H1 (cell line): ENCODE data around the gene ZSCAN20. TPM values are rescaled to one million over a fixed set of nuclear protein-coding genes. Genes with fewer than 3 reads are reported as not detected.

ENCODE experiments used
- CTCF ChIA-PET: fragments of 300-600 bp; sonication (Branson Sonifier 250); formaldehyde crosslinking; loops from one replicate; lab custom pipeline; 2021; ENCODE audit not compliant: partially characterized antibody; lab: Charles Lee
- POLR2A ChIA-PET: fragments of 300-600 bp; sonication (Branson Sonifier 250); formaldehyde crosslinking; loops from one replicate; lab custom pipeline; 2021; ENCODE audit warnings: inconsistent platforms; ENCODE audit not compliant: partially characterized antibody; lab: Charles Lee
- DNase-seq, 2 experiments: peaks; one replicate each; pipeline versions ENCODE4 v3.0.0 to v3.0.0-alpha.2; 2010 to 2022; ENCODE audit warnings: low spot score in 2 of 2, low read depth in 1 of 2, mixed read lengths in 1 of 2
- FAIRE-seq: peaks from 2 replicates; lab custom pipeline; 2011; peaks lifted over from hg19 to GRCh38; lab: Jason Lieb, UNC
- H2AFZ ChIP-seq: 2 replicates; pipeline ENCODE4 v1.8.1; 2012; ENCODE audit warnings: low read length, inconsistent platforms
- H2AK5ac ChIP-seq: 2 replicates; pipeline ENCODE4 v1.6.1; 2013; ENCODE audit warnings: low read depth, low read length
- H2BK120ac ChIP-seq: replicated peaks from 2 replicates; pipeline ENCODE3; 2013; ENCODE audit warnings: low read depth, low read length, inconsistent platforms
- H2BK12ac ChIP-seq: 2 replicates; pipeline ENCODE4 v1.6.1; 2013; ENCODE audit warnings: low read depth, low read length
- H2BK15ac ChIP-seq: 2 replicates; pipeline ENCODE4 v1.6.1; 2013; ENCODE audit warnings: low read length
- H2BK20ac ChIP-seq: 2 replicates; pipeline ENCODE4 v1.6.1; 2013; ENCODE audit warnings: low read length
- H2BK5ac ChIP-seq: 2 replicates; pipeline ENCODE4 v1.6.1; 2013; ENCODE audit warnings: low read depth, low read length
- H3K14ac ChIP-seq: 2 replicates; pipeline ENCODE4 v1.6.1; 2013; ENCODE audit warnings: inconsistent platforms; ENCODE audit not compliant: insufficient read length
- H3K18ac ChIP-seq: 2 replicates; pipeline ENCODE4 v1.6.1; 2013; ENCODE audit warnings: low read length; ENCODE audit errors: extremely low read depth
- H3K23ac ChIP-seq: 2 replicates; pipeline ENCODE4 v1.6.1; 2013; ENCODE audit warnings: inconsistent platforms; ENCODE audit not compliant: insufficient read length
- H3K23me2 ChIP-seq: 2 replicates; pipeline ENCODE4 v1.6.1; 2013; ENCODE audit warnings: low read depth, low read length
- H3K27ac ChIP-seq: 2 replicates; pipeline ENCODE4 v1.6.1; 2011; ENCODE audit warnings: low read depth, low read length, inconsistent platforms
- H3K27me3 ChIP-seq, 4 experiments: replicated peaks in 1 of 4; 1 replicate in 1 of 4; 2 replicates in 3 of 4; pipeline versions ENCODE4 v1.6.1 to v1.8.1; 2011 to 2013; ENCODE audit warnings: low read length in 3 of 4, mild to moderate bottlenecking in 3 of 4, inconsistent platforms in 2 of 4, mixed read lengths in 2 of 4, moderate library complexity in 1 of 4; ENCODE audit not compliant: control insufficient read depth in 3 of 4, insufficient read depth in 3 of 4; ENCODE audit errors: extremely low read depth in 1 of 4
- H3K36me3 ChIP-seq, 4 experiments: 2 replicates each; pipeline versions ENCODE4 v1.6.1 to v1.8.1; 2011 to 2013; ENCODE audit warnings: mild to moderate bottlenecking in 4 of 4, low read length in 3 of 4, moderate library complexity in 2 of 4, control low read depth in 1 of 4, inconsistent platforms in 1 of 4; ENCODE audit not compliant: insufficient read depth in 4 of 4, control insufficient read depth in 2 of 4
- H3K4ac ChIP-seq: replicated peaks from 2 replicates; pipeline ENCODE3; 2013; ENCODE audit warnings: low read length, low read depth, mixed read lengths, inconsistent platforms; ENCODE audit not compliant: insufficient read length
- H3K4me1 ChIP-seq, 4 experiments: replicated peaks in 1 of 4; 1 replicate in 1 of 4; 2 replicates in 3 of 4; pipeline versions ENCODE4 v1.6.1 to v1.8.1; 2011 to 2013; ENCODE audit warnings: low read length in 3 of 4, inconsistent platforms in 2 of 4, mixed read lengths in 1 of 4; ENCODE audit not compliant: insufficient read depth in 4 of 4, control insufficient read depth in 3 of 4
- H3K4me2 ChIP-seq, 2 experiments: 2 replicates each; pipeline versions ENCODE4 v1.6.1 to v1.8.1; 2011 to 2013; ENCODE audit warnings: low read depth in 2 of 2, low read length in 2 of 2, control low read depth in 1 of 2, inconsistent platforms in 1 of 2, mild to moderate bottlenecking in 1 of 2; ENCODE audit not compliant: insufficient read depth in 1 of 2
- H3K4me3 ChIP-seq, 4 experiments: fragments of 200-600, 300-600 bp in 1 of 4; sonication (generic), shearing (Covaris generic), sonication (Bioruptor Twin) in 1 of 4; 2 replicates each; pipeline versions ENCODE4 v1.5.1 to v1.8.1; 2011 to 2016; ENCODE audit warnings: low read length in 4 of 4, low read depth in 3 of 4, control low read depth in 2 of 4, inconsistent platforms in 2 of 4, mild to moderate bottlenecking in 2 of 4, mixed read lengths in 1 of 4, moderate library complexity in 1 of 4; ENCODE audit not compliant: insufficient read depth in 2 of 4; ENCODE audit errors: extremely low read depth in 1 of 4
- H3K56ac ChIP-seq: replicated peaks from 2 replicates; pipeline ENCODE3; 2013; ENCODE audit warnings: low read depth, mild to moderate bottlenecking, mixed read lengths, low read length, inconsistent platforms; ENCODE audit not compliant: insufficient read length
- H3K79me1 ChIP-seq: 2 replicates; pipeline ENCODE4 v1.6.1; 2013; ENCODE audit warnings: low read depth, low read length, control low read depth
- H3K79me2 ChIP-seq, 2 experiments: 2 replicates each; pipeline versions ENCODE4 v1.6.1 to v1.8.1; 2012 to 2013; ENCODE audit warnings: low read length in 2 of 2, mild to moderate bottlenecking in 2 of 2, inconsistent platforms in 1 of 2; ENCODE audit not compliant: insufficient read depth in 2 of 2, control insufficient read depth in 1 of 2
- H3K9ac ChIP-seq, 4 experiments: replicated peaks in 1 of 4; 1 replicate in 1 of 4; 2 replicates in 3 of 4; pipeline versions ENCODE4 v1.6.1 to v1.8.1; 2011 to 2013; ENCODE audit warnings: low read depth in 3 of 4, low read length in 3 of 4, control low read depth in 2 of 4, mild to moderate bottlenecking in 2 of 4, moderate library complexity in 2 of 4, inconsistent platforms in 1 of 4; ENCODE audit errors: extremely low read depth in 1 of 4
- H3K9me3 ChIP-seq, 2 experiments: 2 replicates each; pipeline versions ENCODE4 v1.6.1 to v1.8.1; 2012 to 2013; ENCODE audit warnings: mild to moderate bottlenecking in 2 of 2, moderate library complexity in 2 of 2, control low read depth in 1 of 2, inconsistent platforms in 1 of 2, low read depth in 1 of 2, low read length in 1 of 2, mixed read lengths in 1 of 2; ENCODE audit not compliant: insufficient read depth in 2 of 2
- H4K20me1 ChIP-seq, 2 experiments: replicated peaks in 1 of 2; 2 replicates each; pipeline versions ENCODE3 to v1.8.1; 2011 to 2013; ENCODE audit warnings: inconsistent platforms in 2 of 2, low read length in 2 of 2, mild to moderate bottlenecking in 1 of 2; ENCODE audit not compliant: insufficient read depth in 2 of 2, control insufficient read depth in 1 of 2
- H4K5ac ChIP-seq: 2 replicates; pipeline ENCODE4 v1.6.1; 2013; ENCODE audit warnings: low read length, low read depth, mixed read lengths, inconsistent platforms; ENCODE audit not compliant: insufficient read length
- H4K8ac ChIP-seq: 2 replicates; pipeline ENCODE4 v1.8.0; 2013; ENCODE audit warnings: mild to moderate bottlenecking, moderate library complexity, low read length, inconsistent platforms; ENCODE audit not compliant: insufficient read depth; ENCODE audit errors: extremely low read depth
- H4K91ac ChIP-seq: replicated peaks from 2 replicates; pipeline ENCODE3; 2013; ENCODE audit warnings: low read length, mixed read lengths, inconsistent platforms; ENCODE audit not compliant: insufficient read length
- ASH2L ChIP-seq: fragments of 200-600, 300-600 bp; sonication (generic); IDR thresholded peaks from one replicate; pipeline ENCODE4 v1.7.1; 2017; ENCODE audit warnings: low read length
- CREB1 ChIP-seq: IDR thresholded peaks from 2 replicates; pipeline ENCODE4 v1.6.1; 2012; ENCODE audit warnings: inconsistent platforms
- GTF2F1 ChIP-seq: IDR thresholded peaks from 2 replicates; pipeline ENCODE4 v1.6.1; 2012; ENCODE audit warnings: low read depth, low read length, improper control_type of control experiment, borderline replicate concordance
- HDAC2 ChIP-seq, 2 experiments: fragments of 300-600 bp in 1 of 2; sonication (generic) in 1 of 2; IDR thresholded peaks; 2 replicates each; pipeline ENCODE4 v1.6.1; 2011 to 2012; ENCODE audit warnings: low read depth in 2 of 2, low read length in 2 of 2, mild to moderate bottlenecking in 2 of 2, moderate library complexity in 2 of 2, borderline replicate concordance in 1 of 2, inconsistent platforms in 1 of 2
- RBBP5 ChIP-seq: IDR thresholded peaks from 2 replicates; pipeline ENCODE4 v1.7.1; 2012; ENCODE audit warnings: low read depth, mild to moderate bottlenecking, inconsistent platforms, low read length, moderate library complexity, borderline replicate concordance
- RNF2 ChIP-seq: fragments of 200-900, 300-1000 bp; sonication (generic); IDR thresholded peaks from 2 replicates; pipeline ENCODE4 v1.7.1; 2016; ENCODE audit warnings: borderline replicate concordance, low read depth, mild to moderate bottlenecking, antibody characterized with exemption, low read length; ENCODE audit not compliant: poor library complexity, severe bottlenecking; ENCODE audit errors: missing control alignments
- SUZ12 ChIP-seq: fragments of 200-600 bp; sonication (generic); IDR thresholded peaks from 2 replicates; pipeline ENCODE4 v1.6.1; 2012; ENCODE audit warnings: mild to moderate bottlenecking, inconsistent platforms, low read length, moderate library complexity, mixed read lengths
- ZNF274 ChIP-seq: IDR thresholded peaks from 2 replicates; pipeline ENCODE4 v1.7.0; 2012; ENCODE audit warnings: low read length, borderline replicate concordance; ENCODE audit errors: extremely low read depth
- WGBS, 2 experiments: shearing (Covaris generic) in 1 of 2; methylation state at CpG; one replicate each; pipeline versions ENCODE4 v1.1.6 to v1.1.7; 2013 to 2015; ENCODE audit warnings: low lambda C conversion rate in 2 of 2, mixed read lengths in 2 of 2, inconsistent platforms in 1 of 2, low coverage in 1 of 2, missing lambda C conversion rate in 1 of 2; ENCODE audit not compliant: insufficient replicate concordance in 2 of 2, insufficient coverage in 1 of 2, insufficient read length in 1 of 2; ENCODE audit errors: extremely low coverage in 1 of 2, missing lambda C conversion rate in 1 of 2; 5-methylcytosine and 5-hydroxymethylcytosine counted together
- polyA plus RNA-seq, 7 experiments: library from polyadenylated mRNA; depleted of rRNA in 3 of 7; stranded (reverse) in 5 of 7; unstranded in 2 of 7; fragments of >200 nt in 5 of 7; fragments of 200-250 nt in 2 of 7; gene quantifications; 1 replicate in 5 of 7; 2 replicates in 1 of 7; 4 replicates in 1 of 7; pipeline versions ENCODE4 v1.2.1 to v1.2.3, GENCODE V29; 2011 to 2013; ENCODE audit warnings: missing spikeins in 2 of 7, mixed read lengths in 2 of 7
- total RNA-seq: library from RNA; stranded (reverse); fragmentation: NEBNext Ultra II Directional; extraction: Animal tissue kit (Norgen Biotek cat#: 25700); gene quantifications from 2 replicates; pipeline ENCODE4 v1.2.1, GENCODE V29; 2021

Gene ZSCAN20
- total and polyA plus RNA-seq, 2 of the 8 experiments (the other 6 are each of a cell fraction or from before 2014, with no cell fraction given), result 0.70 to 3.4 TPM

DNA sequence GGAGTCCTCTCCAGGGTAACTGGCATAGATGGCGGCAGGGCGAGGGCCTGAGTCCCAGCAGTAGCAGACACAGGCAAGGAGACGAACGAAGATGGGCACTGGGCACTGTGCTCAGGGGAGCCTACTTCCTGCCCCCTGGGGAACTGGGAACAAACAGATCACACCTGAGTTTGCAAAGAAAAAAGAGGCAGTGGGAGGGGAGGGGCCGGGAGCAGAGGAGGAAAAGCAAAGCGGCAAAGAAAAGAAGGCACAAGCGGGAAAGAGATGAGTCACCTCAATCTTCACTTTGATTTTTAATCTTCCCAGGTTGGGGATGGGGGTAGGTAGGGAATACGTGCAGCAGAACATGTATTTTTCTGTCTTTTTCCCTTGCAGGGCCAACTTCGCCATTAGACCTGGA is 44.0 kb downstream of the ZSCAN20 start:
- Histone ChIP-seq H3K9ac (no peak overlapping the region), H4K5ac (no peak overlapping the region), H4K20me1 (peaks cover 0 to 4% of the 10 kb centered on the region in 2 experiments), H3K56ac (no peak overlapping the region), H3K9me3 (no peaks in the 10 kb centered on the region; a peak in 1 of 4 replicates), H2AFZ (no peak overlapping the region), H3K4me1 (peaks cover 0 to 7% (median 2%) of the 10 kb centered on the region in 4 experiments; a peak in 5 of 7 replicates), H3K27ac (no peak overlapping the region), H3K23ac (no peak overlapping the region), H3K4me3 (no peak overlapping the region), H3K23me2 (no peaks in the 10 kb centered on the region), H3K14ac (no peak overlapping the region), H3K79me1 (no peaks in the 10 kb centered on the region), H4K91ac (no peak overlapping the region), H3K4me2 (no peak overlapping the region), H2BK5ac (0 out of 2 replicates have a peak overlapping the region, but pooled peaks have one; percentile 12), H3K79me2 (no peaks in the 10 kb centered on the region), H2BK120ac (no peak overlapping the region), H2BK15ac (no peak overlapping the region), H2BK12ac (no peak overlapping the region), H3K18ac (no peak overlapping the region), H4K8ac (no peak overlapping the region), H3K36me3 (peaks cover 0 to 3% (median 0%) of the 10 kb centered on the region in 4 experiments; a peak in 2 of 8 replicates), H2AK5ac (no peak overlapping the region), H3K4ac (no peak overlapping the region), H3K27me3 (no peaks in the 10 kb centered on the region), H2BK20ac (no peak overlapping the region)
- FAIRE-seq, result no peak
- ChIA-PET CTCF (no interaction called here), POLR2A (no interaction called here)
- TF ChIP-seq ZNF274 (no peak), GTF2F1 (no peak), ASH2L (no peak), RBBP5 (no peak), HDAC2 (IDR thresholded peaks at IDR 0.05; ENCODE audit: borderline replicate concordance in 1 of 2, low read depth in 2 of 2, low read length in 2 of 2) (no peak), SUZ12 (no peak), RNF2 (no peak), CREB1 (no peak)
- 75% methylated on average over 9 of the region's 9 CpGs; no CpG with 5 or more reads in 1 of the 2 experiments for WGBS, 2 experiments
- DNase-seq, result peak in 1 of 2 experiments; percentile 5
